HG02973 (cell line): ENCODE measurements around the gene ANKFN1.

Experiments used
- ATAC-seq: cut with Tn5 transposase; IDR thresholded peaks from one replicate; pipeline ENCODE4 v1.9.1; 2021; ENCODE audit warnings: moderate library complexity; ENCODE audit not compliant: unreplicated experiment

The ANKFN1 gene

DNA sequence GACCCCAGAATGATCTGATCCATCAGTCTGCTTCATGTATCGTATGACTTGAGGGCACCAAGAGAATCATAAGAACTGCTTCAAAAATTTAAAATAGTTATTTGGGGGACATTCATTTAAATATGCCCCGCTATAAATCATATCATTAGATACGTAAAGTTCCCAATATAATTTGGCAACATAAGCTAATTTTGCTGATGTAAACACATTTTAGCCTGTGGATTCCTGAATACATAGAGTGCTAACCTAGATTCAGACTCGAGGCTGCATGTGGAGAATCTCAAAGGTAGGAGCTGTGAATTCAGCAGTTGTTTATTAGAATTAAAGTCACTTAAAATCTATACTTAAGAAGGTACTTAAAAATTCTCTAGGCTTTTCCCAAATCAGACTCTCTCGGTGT lies 24.9 kb downstream of the ANKFN1 start:
- ATAC-seq, result no peak

DNA sequence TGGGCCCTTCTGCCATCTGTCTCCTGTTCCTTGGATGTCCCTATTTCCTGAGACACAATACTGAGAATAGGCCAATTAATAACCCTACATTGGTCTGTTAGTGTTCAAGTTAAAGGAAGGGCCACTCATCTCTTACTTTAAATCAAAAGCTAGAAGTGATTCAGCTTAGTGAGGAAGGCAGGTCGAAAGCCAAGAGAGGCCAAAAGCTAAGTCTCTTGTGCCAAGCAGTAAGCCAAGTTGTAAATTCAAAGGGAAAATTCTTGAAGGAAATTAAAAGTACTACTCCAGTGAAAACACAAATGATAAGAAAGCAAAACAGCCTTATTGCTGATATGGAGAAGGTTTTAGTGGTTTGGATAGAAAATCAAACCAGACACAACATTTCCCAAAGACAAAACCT lies 28.8 kb downstream of the ANKFN1 start:
- no peak for ATAC-seq

DNA sequence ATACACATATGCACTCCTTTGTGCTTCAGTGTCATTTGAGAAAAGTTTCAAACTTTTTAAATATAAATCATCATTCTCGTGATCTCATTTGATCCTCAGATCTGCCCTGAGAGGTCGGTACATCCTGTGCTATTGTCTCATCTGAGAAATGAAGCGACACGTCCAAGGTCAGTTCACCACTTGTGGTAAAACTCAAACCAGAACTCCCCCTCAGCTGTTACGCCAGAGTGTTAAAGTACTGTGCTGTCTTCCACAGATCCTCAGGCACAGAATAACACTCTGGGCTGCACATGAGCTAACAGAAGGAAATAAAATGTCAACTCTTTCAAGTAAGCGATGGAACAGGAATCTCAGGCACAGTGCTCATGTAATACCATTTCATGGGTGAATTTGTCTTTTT lies 31.4 kb downstream of the ANKFN1 start:
- ATAC-seq, result no peak

DNA sequence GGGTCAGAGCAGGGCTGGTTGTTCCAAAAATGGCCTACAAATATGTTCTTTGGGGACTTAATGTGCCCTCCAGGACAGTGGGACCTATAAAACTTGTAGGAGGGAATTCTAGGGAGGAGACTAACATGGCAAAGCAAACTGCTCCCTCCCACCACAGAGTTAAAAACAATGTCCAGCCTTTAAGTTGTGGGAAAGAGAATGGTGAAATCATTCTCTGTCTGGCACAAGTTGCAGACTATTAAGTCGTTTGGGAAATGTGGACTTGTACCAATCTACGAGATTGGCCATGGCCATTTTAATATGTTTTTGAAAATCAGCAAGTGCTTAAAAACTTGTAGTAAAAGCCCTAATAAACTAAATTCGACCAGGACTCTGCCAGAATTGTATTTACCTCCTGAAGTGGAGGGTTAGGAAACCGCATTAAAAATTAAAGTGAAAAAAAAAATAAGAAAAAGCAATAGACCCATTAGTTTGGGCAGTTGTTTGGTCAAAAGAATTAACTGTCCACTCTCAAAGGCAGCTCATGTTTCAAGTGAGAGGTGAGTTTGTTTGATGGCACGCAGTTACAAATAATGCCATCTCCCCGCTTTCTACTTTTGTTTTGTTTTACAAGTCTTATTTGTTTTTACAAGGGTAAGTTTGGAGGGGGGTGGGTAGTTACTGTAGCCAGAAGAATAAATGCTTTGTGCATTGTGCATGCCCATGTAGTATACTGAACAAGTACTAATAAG lies 32.4 kb downstream of the ANKFN1 start:
- ATAC-seq, result no peak

DNA sequence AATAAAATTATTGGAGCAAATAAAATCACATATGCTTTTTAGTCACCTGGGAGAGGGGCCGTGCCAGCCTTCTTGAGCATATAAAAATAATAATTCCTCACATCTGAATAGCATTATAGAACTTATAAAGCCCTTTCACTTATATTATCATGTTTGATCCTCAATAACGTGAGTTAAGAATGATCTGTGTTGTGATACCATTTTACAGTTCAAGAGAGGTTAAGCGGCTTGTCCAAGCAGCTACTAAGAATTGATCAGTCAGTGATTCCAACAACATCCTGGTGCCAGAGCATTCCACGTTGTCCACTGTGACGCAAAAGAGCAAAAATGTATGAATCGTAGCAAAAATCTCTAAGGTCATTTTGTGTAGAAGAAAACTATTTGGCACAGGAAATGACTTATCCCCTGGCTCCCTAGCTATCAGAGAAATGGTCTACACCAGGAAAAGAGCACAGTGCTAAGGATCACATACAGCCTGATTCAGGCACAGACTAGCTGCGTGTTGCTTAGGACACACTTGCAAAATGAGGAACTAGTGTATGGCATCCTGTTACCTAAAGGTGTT lies 33.0 kb downstream of the ANKFN1 start:
- no peak for ATAC-seq

DNA sequence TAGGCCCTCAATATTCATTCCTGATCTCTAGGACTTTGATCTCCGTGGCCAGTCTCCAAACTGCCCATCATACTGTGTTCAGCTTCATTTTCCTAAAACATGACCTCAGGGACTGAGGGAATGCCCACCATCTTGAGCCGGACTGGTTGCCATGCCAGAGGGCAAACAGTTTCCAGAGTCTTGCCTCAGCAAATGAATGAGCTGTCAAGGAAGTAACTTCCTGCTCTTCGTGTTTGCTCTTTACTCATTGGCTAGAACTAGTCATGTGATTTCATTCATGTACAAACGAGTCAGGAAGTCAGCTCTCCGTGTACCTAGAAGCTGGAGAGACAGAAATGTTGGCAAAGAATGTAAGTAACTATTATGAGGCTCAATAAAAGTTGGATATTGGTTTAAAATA lies 50.2 kb downstream of the ANKFN1 start:
- no peak for ATAC-seq

DNA sequence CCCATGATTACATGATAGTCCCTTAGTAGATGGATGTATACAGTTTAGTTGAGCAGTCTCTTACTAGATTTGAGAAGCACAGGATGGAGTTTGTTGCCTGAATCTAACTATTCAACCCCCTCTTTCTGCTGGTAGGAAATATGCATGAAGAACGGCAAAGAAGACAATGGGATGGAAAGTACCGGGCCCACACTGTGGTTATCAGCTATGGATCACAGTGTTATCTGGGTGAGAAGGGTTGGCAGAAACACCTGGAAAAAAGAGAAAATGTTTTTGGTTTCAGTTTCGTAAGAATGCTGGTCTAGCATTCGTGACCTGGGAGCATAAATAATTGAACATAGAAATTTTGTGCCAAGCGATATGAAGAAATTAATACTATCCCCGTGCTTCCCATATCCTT lies 53.1 kb downstream of the ANKFN1 start:
- ATAC-seq, result no peak

DNA sequence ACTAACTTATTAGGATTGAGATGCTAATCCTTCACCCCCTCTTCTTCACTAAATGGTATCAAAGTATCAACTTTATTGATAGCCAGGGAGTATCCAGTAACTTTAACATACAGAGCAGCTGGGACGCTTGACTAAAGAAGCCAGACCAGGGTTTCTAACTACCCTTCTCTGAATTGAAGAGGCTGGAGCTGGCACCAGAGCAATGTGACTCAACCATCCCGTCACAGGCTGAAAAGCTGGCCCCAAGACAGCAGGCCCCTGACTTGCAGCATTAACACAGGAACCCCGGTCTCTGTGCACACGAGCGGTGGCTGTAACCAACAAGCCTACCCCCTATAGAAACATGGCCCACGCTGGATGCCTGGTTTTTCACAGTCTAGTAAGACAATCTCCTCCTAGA lies 59.8 kb downstream of the ANKFN1 start:
- no peak for ATAC-seq

DNA sequence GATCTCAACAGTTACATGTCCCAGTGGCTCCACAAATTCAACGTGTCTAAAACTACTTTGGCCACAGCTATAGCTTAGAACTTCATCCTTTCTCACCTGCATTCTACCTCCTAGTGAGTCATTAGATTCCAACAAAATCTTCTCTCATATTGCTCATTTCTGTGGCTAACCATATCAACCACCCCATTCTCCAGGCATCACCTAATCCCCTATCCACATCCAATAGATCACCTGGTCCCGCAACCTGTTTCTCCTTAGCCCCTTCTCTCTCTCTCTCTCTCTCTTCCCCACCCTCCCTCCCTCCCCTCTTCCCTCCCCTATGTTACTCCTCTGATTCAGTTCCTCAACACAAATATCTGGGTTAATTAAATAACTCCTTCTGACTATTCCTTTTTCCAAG lies 64.6 kb downstream of the ANKFN1 start:
- ATAC-seq, result no peak

DNA sequence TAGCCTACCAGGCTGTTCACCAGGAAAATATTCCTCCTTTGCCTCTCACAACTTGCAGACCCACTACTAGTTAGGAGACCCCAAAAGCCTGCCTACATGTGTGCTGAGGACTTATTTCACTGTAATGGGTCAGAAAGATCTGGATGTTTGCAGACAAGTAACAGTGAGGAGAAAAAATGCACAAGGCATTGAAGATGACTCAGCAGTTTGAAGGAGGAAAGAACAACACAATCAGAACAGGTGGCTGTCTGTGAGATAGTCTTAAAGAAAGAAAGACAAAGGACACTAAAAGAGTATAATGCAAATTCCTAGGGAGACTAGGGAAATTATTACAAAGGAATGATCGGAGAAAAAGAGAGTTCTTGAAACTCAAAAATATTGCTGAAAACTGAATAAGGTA lies 69.0 kb downstream of the ANKFN1 start:
- no peak for ATAC-seq

DNA sequence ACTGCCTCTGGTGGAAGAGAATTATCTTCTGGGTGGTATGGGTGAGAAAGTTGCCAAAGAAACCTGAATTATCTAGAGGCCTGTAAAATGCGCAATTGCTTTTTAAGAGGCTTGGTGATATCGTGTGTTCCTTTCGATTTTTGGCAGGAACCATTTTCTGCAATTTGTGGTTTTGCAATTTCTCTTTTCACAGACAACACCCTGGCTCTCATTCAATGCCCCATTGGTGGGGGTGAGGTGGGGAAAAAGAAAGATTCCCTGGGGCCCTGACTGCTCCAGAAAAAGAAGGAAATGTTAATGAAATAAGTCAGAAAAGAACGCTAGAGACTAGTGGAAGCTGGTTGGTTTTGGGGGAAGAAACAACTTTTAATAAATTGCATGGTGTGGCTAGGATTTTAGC lies 77.4 kb downstream of the ANKFN1 start:
- ATAC-seq, result no peak

DNA sequence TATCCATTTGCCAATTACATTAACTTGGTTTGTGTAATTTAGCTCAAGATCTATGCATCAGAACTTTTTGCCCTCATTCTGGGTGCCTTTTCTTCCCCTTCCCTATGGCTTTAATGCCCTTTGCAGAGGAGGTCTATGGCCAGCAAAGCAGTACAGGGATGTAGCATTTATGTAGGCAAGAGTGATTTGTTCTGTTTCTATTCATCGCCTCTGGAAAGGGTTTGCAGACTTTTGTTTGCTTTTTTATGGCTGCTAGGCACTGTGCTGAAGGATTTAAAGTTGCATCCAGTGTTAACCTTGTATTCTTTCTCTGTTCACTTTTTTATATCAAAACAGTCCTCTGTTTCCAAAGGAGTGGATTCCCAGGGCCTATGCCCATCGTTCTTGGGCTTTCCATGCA lies 78.0 kb downstream of the ANKFN1 start:
- no peak for ATAC-seq

DNA sequence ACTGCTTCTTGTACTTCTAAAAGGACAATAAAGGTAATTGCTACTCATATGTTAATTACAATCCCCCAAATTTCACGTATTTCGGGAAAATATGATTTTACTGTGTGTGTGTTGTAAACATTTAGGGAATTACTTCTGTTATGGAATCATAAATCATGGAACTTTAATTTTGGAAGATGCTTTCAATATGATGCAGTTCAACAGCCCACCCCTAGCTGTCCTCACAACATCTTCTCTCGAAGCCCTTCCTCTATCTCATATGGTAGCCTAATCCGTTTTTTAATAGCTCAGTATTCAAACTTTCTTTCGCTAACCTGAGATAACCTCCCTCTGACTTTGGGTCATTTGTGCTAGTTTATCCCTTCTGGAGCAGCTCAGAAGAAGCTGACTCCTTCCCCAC lies 78.4 kb downstream of the ANKFN1 start:
- no peak for ATAC-seq

DNA sequence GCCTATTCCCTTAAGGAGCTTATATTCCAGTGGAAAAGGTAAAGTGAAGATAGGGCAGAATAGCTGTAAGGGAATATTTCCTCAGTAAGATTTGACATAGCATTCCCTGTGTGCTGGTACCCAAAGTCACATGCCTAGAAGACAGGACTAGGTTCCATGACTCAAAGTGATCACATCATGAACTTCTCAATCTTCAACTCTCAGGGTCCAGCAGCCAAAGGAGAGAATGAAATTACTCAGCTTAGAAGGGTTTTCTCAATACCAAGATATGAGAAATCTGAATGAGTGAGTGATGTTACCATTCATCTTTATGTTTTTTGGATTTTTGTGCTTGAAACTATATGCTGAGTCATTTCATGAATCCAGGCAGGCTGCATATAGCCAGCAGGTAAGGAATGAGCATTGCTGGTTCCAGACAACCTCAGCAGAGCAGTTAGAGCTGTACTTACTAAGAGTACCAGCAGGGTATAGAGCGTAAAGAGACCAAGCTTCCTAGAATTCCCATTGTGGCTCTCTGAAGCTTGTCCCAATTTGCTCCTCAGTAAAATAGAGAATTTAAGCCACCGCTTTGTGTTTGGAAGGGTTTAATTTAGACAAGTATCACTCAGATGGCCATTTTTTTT lies 91.1 kb downstream of the ANKFN1 start:
- ATAC-seq, result no peak

DNA sequence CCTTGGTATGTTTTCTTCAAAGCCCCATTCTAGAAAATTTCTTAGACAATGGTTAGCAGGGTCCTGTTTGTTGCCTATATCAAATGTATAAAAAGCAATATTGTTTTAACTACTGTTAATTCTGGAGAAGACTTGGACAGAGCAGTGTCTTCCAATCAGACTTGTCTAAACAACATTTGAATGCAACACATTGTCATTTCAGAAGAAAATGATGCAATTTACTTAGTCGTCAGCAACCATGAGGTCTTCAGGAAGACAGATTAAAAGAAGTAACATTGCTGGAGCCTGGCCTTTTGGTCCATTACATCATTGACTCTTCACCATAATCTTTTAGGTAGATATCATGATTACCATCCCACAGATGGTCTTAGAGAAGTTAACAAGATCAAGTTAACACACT lies 94.5 kb downstream of the ANKFN1 start:
- no peak for ATAC-seq

DNA sequence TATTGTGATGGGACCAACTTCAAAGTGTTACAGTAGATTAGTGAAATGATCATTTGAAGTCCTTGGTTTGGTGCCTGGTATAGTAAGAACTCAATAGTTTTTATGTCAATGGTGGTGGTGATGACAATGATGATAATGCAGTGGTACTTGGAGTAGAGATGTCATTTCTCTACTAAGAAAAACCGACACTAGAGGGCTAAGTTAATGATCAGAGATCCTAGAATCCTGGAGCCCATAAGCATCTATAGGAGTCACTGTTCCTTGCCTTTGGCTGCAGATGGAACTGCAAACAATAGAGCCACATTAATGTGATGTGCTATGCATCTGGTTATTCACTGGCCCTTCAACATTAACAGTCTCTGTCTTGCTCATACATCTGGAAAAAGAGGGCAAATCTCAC lies 103.8 kb downstream of the ANKFN1 start:
- no peak for ATAC-seq

DNA sequence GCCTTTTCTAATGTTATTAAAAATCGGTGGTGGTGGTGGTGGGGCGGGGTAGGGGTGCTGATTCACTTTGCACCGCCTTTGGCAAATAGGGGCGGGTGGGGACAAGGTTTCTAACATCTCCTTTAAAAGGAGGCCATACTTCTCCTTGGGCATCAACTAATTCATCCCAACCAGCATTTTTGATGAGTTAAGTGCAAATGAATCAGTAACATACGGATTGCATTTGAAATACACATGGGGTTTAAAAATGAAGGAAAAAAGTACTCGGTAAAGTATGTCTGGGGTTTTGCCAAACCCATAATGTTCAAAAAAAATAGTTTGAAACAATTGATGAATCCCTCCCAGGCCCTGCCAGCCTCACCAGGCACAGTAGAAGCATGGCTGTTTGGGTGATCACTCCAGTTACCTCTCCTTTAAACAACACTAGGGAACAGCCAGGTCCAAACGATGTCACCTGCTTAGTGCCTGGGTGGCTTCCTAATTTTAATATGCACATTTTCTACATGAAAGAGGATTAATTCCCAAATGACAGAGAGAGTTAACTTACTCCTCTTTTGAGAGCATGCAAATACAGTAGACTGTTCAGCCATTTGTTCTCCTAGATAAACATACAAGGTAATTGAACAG lies 107.2 kb downstream of the ANKFN1 start:
- ATAC-seq, result no peak

DNA sequence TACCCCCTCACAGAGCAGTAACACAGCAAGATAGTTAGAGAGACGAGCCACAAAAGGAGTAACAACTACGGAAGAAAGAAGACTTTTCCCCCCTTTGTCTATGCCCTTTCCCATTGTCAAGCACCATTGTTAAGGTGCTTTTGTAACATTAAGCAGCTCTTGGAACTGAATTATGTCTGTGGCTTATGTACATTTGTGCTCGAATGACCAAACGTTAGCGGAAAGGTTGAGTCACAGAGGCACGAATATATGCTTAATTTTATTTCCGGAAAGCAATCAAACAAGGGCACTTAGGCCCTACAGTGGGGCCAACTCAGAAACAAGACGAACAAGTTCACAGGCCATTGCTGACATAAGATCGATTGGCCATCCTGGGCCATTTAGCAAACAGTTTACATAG lies 109.5 kb downstream of the ANKFN1 start:
- no peak for ATAC-seq

DNA sequence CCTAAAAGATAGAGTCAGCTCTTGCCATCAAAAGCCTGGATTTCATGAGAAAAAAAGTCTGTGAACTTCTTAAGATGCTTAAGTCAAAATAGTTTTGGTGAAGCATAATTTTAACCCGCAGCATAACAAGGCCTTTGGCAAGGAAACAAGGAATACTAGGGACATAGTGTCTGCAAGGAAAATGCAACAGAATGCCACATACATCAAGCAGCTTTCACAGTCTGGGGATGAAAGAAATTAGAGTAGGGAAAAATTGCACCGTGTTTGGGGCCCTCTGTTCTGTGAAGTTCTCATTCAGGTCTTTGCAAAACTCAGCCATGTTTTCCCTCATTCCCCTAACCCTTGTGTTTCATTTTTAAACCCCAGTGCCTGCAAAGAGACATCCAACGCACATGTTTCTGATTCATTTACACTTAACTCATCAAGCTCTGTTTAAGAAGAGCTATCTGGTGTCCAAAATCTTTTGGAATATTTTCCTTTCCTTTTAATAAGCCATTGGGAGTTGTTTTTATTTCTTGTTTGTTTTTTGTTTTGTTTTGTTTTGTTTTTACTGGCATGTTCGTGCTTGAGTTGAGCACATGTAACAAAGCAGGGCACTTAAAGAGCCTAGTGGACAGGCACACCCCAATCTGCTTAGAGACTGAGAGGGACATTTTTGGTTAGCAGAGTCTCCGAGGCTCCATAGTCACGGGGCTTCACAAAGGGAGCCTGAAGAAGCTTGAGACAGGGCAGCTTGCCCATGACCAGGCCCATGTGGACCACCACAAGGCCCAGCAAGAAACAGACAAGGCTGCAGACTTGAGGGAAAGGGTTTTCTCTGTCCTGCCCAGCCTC lies 116.5 kb downstream of the ANKFN1 start:
- ATAC-seq, result no peak

DNA sequence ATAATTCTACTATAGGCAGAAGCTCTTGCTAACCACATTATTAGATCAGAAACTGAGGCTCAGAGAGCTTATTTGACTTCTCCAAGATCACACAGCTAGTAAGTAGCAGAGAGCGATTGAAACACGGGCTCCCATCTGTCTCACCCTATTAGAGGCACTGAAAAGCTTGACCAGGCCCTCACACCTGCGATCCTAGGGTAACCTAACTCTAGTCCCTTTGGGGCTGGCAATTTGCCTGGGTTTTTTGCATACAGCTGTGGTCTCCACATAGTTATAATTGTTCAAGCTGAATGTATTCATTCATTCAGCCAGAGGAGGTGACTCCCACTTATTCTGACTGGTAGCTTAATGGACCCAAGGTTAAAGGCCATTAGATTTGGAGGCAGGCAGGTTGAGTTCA lies 121.2 kb downstream of the ANKFN1 start:
- ATAC-seq, result no peak

DNA sequence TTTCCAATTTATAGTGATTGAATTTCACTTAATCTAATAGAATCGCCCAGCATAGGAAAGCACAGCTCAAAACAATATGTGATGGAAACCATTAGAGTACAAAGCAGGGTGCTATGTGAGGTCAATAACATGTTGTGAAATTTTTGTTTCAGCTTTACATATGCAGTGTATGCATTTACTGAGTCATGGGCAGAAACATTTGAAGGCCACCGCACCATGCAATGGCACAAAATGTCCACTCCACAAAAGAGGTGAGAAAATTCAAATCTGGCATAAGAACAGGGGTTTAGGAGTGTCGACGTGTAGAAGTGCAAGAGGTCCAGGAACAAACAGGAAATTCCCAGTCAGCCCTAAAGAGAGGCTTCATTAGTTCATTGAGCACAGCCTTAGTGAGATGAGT lies 131.2 kb downstream of the ANKFN1 start:
- ATAC-seq, result no peak
